Fibroblast of upper back skin (primary cell): ENCODE measurements around the gene BTAF1.

Experiments used
- DNase-seq: peaks from one replicate; pipeline ENCODE4 v3.0.0-alpha.2; 2013

The BTAF1 gene

GRCh38 chr10:92054807-92055206 lies 131.2 kb downstream of the BTAF1 start:
- no peak for DNase-seq

GRCh38 chr10:92062273-92062672 lies 138.7 kb downstream of the BTAF1 start:
- DNase-seq = no peak

- peak; percentile 20 for DNase-seq
Observed at GRCh38 chr10:92064506-92064905, 140.9 kb downstream of the BTAF1 start.

- no peak for DNase-seq
Observed at GRCh38 chr10:92066386-92066785, 142.8 kb downstream of the BTAF1 start.

GRCh38 chr10:92068900-92069299 lies 145.3 kb downstream of the BTAF1 start:
- DNase-seq = peak; percentile 42

- DNase-seq = no peak
Observed at GRCh38 chr10:92074126-92074887, 150.7 kb downstream of the BTAF1 start.

- no peak for DNase-seq
Observed at GRCh38 chr10:92075829-92076228, 152.3 kb downstream of the BTAF1 start.

- DNase-seq = no peak
Observed at GRCh38 chr10:92076722-92077121, 153.2 kb downstream of the BTAF1 start.

- no peak for DNase-seq
Observed at GRCh38 chr10:92079003-92079402, 155.4 kb downstream of the BTAF1 start.
